OCI-LY7 (cell line): ENCODE measurements around the gene E2F8. TPM values are rescaled to one million over a fixed set of nuclear protein-coding genes. Genes with fewer than 3 reads are reported as not detected.

ENCODE experiments used
- BruUV-seq: library from RNA; stranded (reverse); fragments of 400-500 nt; replicated peaks from 2 replicates; lab custom pipeline; 2021; lab: Mats Ljungman, UMichigan
- CTCF ChIA-PET: fragments of 300-600 bp; sonication (Branson Sonifier 250); formaldehyde crosslinking; loops from one replicate; lab custom pipeline; 2022; ENCODE audit warnings: antibody characterized with exemption; ENCODE audit not compliant: unreplicated experiment; lab: Charles Lee
- POLR2A ChIA-PET: fragments of 300-600 bp; sonication (Branson Sonifier 250); formaldehyde crosslinking; loops from one replicate; lab custom pipeline; 2022; ENCODE audit warnings: antibody characterized with exemption; lab: Charles Lee
- DNase-seq: peaks from one replicate; pipeline ENCODE4 v3.0.0-alpha.2; 2015; ENCODE audit warnings: low spot score
- H2AFZ ChIP-seq: fragments of 200-600 bp; sonication (generic), shearing (Covaris generic); 2 replicates; pipeline ENCODE4 v1.6.1; 2014; ENCODE audit warnings: mild to moderate bottlenecking, antibody characterized with exemption, low read length, moderate library complexity
- H3K27ac ChIP-seq: fragments of 200-600 bp; sonication (generic); 2 replicates; pipeline ENCODE4 v1.5.1; 2014; ENCODE audit warnings: mixed run types, low read depth, mild to moderate bottlenecking, moderate library complexity, low read length, inconsistent platforms; ENCODE audit not compliant: poor library complexity, severe bottlenecking
- H3K36me3 ChIP-seq: fragments of 200-600 bp; sonication (generic); 2 replicates; pipeline ENCODE4 v1.6.1; 2014; ENCODE audit warnings: mild to moderate bottlenecking, antibody characterized with exemption, low read length, moderate library complexity, mixed read lengths; ENCODE audit not compliant: insufficient read depth
- H3K4me1 ChIP-seq: fragments of 200-600 bp; sonication (generic); 2 replicates; pipeline ENCODE4 v1.5.1; 2014; ENCODE audit warnings: mild to moderate bottlenecking, low read length; ENCODE audit not compliant: insufficient read depth, poor library complexity, severe bottlenecking
- H3K4me2 ChIP-seq: fragments of 200-600 bp; sonication (generic); 2 replicates; pipeline ENCODE4 v1.6.1; 2014; ENCODE audit warnings: mild to moderate bottlenecking, low read length
- H3K4me3 ChIP-seq: fragments of 200-600 bp; sonication (generic); 2 replicates; pipeline ENCODE4 v1.5.1; 2014; ENCODE audit warnings: mild to moderate bottlenecking, low read depth, low read length; ENCODE audit not compliant: poor library complexity, severe bottlenecking
- H3K79me2 ChIP-seq: fragments of 200-600 bp; sonication (generic); 2 replicates; pipeline ENCODE4 v1.6.1; 2016; ENCODE audit warnings: low read depth, mild to moderate bottlenecking, low read length, moderate library complexity, mixed read lengths; ENCODE audit not compliant: insufficient read depth
- H3K9me2 ChIP-seq: fragments of 200-600 bp; sonication (generic); 2 replicates; pipeline ENCODE4 v1.6.1; 2016; ENCODE audit warnings: mild to moderate bottlenecking, low read length, mixed read lengths; ENCODE audit not compliant: insufficient read depth
- H3K9me3 ChIP-seq: fragments of 200-600 bp; sonication (generic); 2 replicates; pipeline ENCODE4 v1.6.1; 2014; ENCODE audit warnings: mild to moderate bottlenecking, mixed run types, low read length, mixed read lengths
- H4K20me1 ChIP-seq: fragments of 200-600 bp; sonication (generic); 2 replicates; pipeline ENCODE4 v1.6.1; 2014; ENCODE audit warnings: mild to moderate bottlenecking, antibody characterized with exemption, low read length, moderate library complexity, mixed read lengths; ENCODE audit not compliant: insufficient read depth
- EZH2phosphoT487 ChIP-seq: fragments of 200-600 bp; sonication (generic); IDR thresholded peaks from 2 replicates; pipeline ENCODE4 v1.6.1; 2018; ENCODE audit warnings: low read depth, borderline replicate concordance, mild to moderate bottlenecking, mixed run types, antibody characterized with exemption, low read length, moderate library complexity, mixed read lengths
- intact Hi-C: fragments of 100-400 bp; cut with micrococcal nuclease; formaldehyde crosslinking; loops from one replicate; pipeline ENCODE4 v1.10.0; 2022; ENCODE audit not compliant: unreplicated experiment
- total RNA-seq, 2 experiments: library from RNA; depleted of rRNA in 1 of 2; stranded (reverse); fragments of >200 nt in 1 of 2; shearing (Covaris generic) in 1 of 2; gene quantifications; 2 replicates each; pipeline ENCODE4 v1.2.3, GENCODE V29; 2014 to 2022
- TF ChIP-seq, protein P1 (sequence below): fragments of 200-600 bp; sonication (generic); conservative IDR thresholded peaks from 2 replicates; pipeline ENCODE4 v1.5.1; 2014; ENCODE audit warnings: mild to moderate bottlenecking, antibody characterized with exemption, low read length, moderate library complexity, mixed read lengths

E2F8 gene
- total RNA-seq, 2 experiments from 2014 or later = 29.3 to 55.7 TPM

DNA sequence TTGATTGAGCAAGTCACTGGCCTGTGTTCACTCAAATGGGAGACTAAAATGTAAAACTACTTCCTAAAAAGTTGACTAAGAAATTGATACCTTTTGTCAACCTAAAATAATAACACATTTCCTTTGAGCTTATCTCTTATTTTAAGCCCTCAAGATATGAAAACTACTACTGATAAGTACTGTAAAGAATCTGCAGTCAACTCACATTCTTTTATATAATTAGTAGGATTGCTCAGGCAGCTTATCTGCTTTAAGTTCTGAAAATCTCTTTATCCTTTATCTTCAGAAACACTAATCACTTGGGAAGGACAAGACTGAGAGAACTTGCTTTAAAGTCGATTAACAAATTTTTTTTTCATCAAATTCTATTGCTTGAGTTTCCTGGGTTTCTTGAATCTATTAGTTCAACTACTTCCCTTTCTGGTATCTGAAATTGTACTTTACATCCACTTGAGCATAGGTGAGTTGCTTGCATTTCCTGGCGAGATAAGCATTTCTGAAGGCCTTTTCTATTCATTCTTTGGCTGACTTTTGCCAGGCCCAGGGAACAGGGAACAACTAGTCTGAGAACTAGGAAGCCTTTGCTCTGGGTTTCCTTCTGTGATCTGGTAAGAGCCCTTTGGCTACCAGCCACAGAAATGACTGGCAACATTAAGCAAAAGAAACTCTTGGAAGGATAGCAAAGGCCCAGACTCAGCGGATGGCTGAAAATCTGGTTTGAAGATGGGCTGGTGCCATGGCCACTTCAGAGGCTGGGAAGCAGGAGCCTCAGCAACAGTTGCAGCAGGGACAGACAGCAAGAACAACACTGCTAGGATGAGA is 19.6 kb downstream of the E2F8 start:
- H3K9me3 ChIP-seq = no peaks in the 10 kb centered on the region
- H3K4me1 ChIP-seq = no peaks in the 10 kb centered on the region
- intact Hi-C loops = no loop called here
- H3K9me2 ChIP-seq = no peaks in the 10 kb centered on the region
- no peak overlapping the region for H2AFZ ChIP-seq
- H3K4me2 ChIP-seq = no peak overlapping the region
- no peaks in the 10 kb centered on the region for H3K79me2 ChIP-seq
- TF ChIP-seq, protein P1, sequence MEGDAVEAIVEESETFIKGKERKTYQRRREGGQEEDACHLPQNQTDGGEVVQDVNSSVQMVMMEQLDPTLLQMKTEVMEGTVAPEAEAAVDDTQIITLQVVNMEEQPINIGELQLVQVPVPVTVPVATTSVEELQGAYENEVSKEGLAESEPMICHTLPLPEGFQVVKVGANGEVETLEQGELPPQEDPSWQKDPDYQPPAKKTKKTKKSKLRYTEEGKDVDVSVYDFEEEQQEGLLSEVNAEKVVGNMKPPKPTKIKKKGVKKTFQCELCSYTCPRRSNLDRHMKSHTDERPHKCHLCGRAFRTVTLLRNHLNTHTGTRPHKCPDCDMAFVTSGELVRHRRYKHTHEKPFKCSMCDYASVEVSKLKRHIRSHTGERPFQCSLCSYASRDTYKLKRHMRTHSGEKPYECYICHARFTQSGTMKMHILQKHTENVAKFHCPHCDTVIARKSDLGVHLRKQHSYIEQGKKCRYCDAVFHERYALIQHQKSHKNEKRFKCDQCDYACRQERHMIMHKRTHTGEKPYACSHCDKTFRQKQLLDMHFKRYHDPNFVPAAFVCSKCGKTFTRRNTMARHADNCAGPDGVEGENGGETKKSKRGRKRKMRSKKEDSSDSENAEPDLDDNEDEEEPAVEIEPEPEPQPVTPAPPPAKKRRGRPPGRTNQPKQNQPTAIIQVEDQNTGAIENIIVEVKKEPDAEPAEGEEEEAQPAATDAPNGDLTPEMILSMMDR = no peak
- no peak for TF ChIP-seq EZH2phosphoT487
- BruUV-seq = no TSS peak
- peaks cover 42% of the 10 kb centered on the region for H3K36me3 ChIP-seq
- CTCF ChIA-PET = no interaction called here
- H3K4me3 ChIP-seq = no peak overlapping the region
- H3K27ac ChIP-seq = no peak overlapping the region
- no peak for DNase-seq
- POLR2A ChIA-PET = no interaction called here
- no peaks in the 10 kb centered on the region for H4K20me1 ChIP-seq

DNA sequence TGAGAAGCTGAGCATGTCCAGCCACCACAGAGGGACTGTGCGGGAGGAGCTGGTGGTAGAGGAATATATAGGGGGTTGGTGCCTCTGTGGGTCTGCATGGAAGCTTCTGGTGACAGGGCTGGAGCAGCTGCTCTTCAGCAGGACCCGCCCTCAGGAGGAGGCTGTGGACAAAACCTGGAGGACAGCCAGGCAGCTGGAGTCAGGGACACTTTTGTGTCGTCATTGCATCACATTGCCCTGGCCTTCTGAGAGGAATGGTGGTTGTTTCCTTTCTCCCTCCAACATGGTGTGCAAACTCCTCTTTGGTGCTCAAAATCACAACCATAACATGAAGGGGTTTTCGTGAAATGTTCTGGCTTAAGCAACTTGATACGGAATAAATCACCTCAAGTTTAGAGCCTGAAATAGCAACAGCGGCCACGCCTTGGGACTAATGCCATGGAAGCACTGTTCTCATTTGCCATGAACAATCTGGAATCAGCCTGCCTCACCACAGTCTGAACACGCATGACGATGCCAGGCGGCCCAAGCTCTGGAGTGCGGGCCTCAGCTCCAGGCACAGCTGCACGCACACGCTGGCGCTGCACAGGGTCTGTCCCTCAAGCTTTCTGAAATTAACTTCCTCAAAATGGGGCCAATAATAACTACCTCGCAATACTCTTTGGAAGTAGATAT is 21.8 kb downstream of the E2F8 start:
- no TSS peak for BruUV-seq
- DNase-seq = no peak
- Histone ChIP-seq H3K9me3 (no peaks in the 10 kb centered on the region), H3K9me2 (no peaks in the 10 kb centered on the region), H4K20me1 (no peaks in the 10 kb centered on the region), H3K79me2 (no peaks in the 10 kb centered on the region), H3K27ac (no peak overlapping the region), H3K4me2 (no peak overlapping the region), H3K4me3 (no peak overlapping the region), H3K36me3 (peaks cover 20% of the 10 kb centered on the region), H2AFZ (no peak overlapping the region), H3K4me1 (no peaks in the 10 kb centered on the region)
- intact Hi-C loops = no loop called here
- POLR2A ChIA-PET = interaction anchor here (0.6 to 0.7 kb wide), 2 partner anchors 53 to 345 kb away, joined by 4 to 5 read pairs; no protein-coding TSS in a partner anchor
- CTCF ChIA-PET = no interaction called here
- no peak for TF ChIP-seq EZH2phosphoT487
- TF ChIP-seq, protein P1 = no peak
